Suprapubic skin (tissue), 4 donors: ENCODE measurements around the gene SHOC1. TPM values are rescaled to one million over a fixed set of nuclear protein-coding genes. Genes with fewer than 3 reads are reported as not detected.

ENCODE experiments used
- DNase-seq, 2 donors: peaks; one replicate each; pipeline ENCODE4 v3.0.0-alpha.2; 2019; ENCODE audit warnings: low spot score in 2 of 2
- H3K27ac ChIP-seq: fragments of 200-600 bp; sonication (generic); one replicate; pipeline ENCODE4 v1.5.1; 2019
- H3K27me3 ChIP-seq: fragments of 200-600 bp; sonication (generic); one replicate; pipeline ENCODE4 v1.5.1; 2019
- H3K36me3 ChIP-seq: fragments of 200-600 bp; sonication (generic); one replicate; pipeline ENCODE4 v1.5.1; 2019
- H3K4me1 ChIP-seq: fragments of 200-600 bp; sonication (generic); one replicate; pipeline ENCODE4 v1.5.1; 2019
- H3K4me3 ChIP-seq: fragments of 200-600 bp; sonication (generic); one replicate; pipeline ENCODE4 v1.5.1; 2019; ENCODE audit warnings: mild to moderate bottlenecking
- H3K9me3 ChIP-seq: fragments of 200-600 bp; sonication (generic); one replicate; pipeline ENCODE4 v1.5.1; 2019
- EP300 ChIP-seq: sonication (generic); formaldehyde crosslinking; IDR thresholded peaks from one replicate; pipeline ENCODE4 v1.6.1; 2017; ENCODE audit warnings: antibody characterized with exemption
- POLR2A ChIP-seq, 2 donors: fragments of 450-650 bp; IDR thresholded peaks; one replicate each; pipeline ENCODE4 v1.6.1; 2017; ENCODE audit warnings: antibody characterized with exemption in 2 of 2, mild to moderate bottlenecking in 2 of 2, moderate library complexity in 2 of 2
- POLR2AphosphoS5 ChIP-seq, 3 donors: sonication (generic); formaldehyde crosslinking; IDR thresholded peaks; one replicate each; pipeline ENCODE4 v1.6.1; 2017; ENCODE audit warnings: antibody characterized with exemption in 3 of 3
- WGBS: methylation state at CpG from one replicate; pipeline ENCODE4 v1.1.5; 2018; 5-methylcytosine and 5-hydroxymethylcytosine counted together
- total RNA-seq, 4 donors: library from RNA; depleted of rRNA; stranded (reverse); fragments of >200 nt; gene quantifications; one replicate each; pipeline ENCODE4 v1.1.0, GENCODE V29; 2016
- TF ChIP-seq, protein P1 (sequence below), 2 donors: fragments of 200-600 bp in 1 of 2; fragments of 450-650 bp in 1 of 2; sonication (generic) in 1 of 2; IDR thresholded peaks; one replicate each; pipeline ENCODE4 v1.5.1; 2016 to 2019; ENCODE audit warnings: antibody characterized with exemption in 2 of 2, mild to moderate bottlenecking in 1 of 2, moderate library complexity in 1 of 2

The SHOC1 gene
- total RNA-seq, 4 donors from 2014 or later: 0.56 to 1.2 (median 0.98) TPM

DNA sequence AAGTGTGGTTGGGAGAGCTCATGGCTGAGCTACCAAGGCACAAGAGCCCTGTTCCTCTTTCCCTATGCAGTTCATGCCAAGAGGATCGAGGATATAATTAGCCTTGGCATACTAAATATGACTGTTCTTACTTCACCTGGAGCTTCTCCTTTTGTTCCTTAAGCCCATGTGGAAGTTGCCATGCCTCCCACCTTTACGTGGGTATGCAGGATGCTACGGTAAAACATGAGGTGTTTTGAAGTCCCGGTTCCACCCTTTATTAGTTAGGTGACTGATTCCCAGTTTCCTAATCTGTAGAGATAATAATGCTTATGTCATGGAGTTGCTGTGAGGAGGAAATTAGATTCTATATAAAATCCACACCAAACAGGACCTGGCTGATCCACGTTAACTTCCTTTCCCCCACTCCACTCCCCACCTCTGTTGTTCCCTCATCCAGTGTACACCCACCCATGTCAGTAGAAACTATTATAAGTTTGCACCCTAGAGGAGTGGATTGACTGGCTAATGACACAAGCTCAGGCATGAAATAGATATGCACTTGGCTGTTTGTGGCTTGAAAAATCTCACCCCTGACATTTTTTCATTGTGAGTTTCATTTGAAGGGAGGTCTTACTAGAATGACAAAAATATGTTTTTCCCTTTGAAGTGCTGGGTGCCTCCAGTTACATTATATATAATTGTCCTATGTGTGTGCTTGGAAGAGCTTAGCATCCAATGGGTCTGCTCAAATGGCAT lies 36.8 kb upstream of the SHOC1 start:
- Histone ChIP-seq H3K27me3 (no peaks in the 10 kb centered on the region), H3K27ac (no peak overlapping the region), H3K4me1 (peaks cover 14% of the 10 kb centered on the region), H3K9me3 (no peaks in the 10 kb centered on the region), H3K36me3 (no peaks in the 10 kb centered on the region), H3K4me3 (no peak overlapping the region)
- no peak for DNase-seq
- no peak for TF ChIP-seq EP300
- TF ChIP-seq POLR2AphosphoS5 (IDR thresholded peaks at IDR 0.05): no peak
- no peak for TF ChIP-seq POLR2A (IDR thresholded peaks at IDR 0.05)
- TF ChIP-seq, protein P1, sequence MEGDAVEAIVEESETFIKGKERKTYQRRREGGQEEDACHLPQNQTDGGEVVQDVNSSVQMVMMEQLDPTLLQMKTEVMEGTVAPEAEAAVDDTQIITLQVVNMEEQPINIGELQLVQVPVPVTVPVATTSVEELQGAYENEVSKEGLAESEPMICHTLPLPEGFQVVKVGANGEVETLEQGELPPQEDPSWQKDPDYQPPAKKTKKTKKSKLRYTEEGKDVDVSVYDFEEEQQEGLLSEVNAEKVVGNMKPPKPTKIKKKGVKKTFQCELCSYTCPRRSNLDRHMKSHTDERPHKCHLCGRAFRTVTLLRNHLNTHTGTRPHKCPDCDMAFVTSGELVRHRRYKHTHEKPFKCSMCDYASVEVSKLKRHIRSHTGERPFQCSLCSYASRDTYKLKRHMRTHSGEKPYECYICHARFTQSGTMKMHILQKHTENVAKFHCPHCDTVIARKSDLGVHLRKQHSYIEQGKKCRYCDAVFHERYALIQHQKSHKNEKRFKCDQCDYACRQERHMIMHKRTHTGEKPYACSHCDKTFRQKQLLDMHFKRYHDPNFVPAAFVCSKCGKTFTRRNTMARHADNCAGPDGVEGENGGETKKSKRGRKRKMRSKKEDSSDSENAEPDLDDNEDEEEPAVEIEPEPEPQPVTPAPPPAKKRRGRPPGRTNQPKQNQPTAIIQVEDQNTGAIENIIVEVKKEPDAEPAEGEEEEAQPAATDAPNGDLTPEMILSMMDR (IDR thresholded peaks at IDR 0.05): no peak
- WGBS: 55% methylated on average over 5 of the region's 5 CpGs

DNA sequence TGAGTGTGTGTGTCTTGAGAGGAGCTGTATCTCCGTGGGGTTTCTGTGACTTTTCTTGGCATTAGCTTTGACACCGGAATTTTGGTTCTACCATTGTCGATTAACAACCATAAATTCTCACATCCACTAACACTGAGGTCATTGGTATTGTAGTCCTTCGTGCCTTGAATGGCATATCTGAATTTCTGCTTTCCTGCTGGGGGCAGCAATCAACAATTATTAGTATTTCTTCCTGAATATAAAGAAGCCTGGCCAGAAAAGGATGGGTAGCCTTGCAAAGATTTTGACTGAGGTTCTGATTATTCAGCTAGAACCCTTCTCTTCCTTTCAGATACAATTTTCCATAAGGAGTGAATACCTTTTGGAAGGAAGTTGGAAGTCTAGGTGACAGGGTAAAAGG lies 33.5 kb upstream of the SHOC1 start:
- Histone ChIP-seq H3K9me3 (no peaks in the 10 kb centered on the region), H3K36me3 (no peaks in the 10 kb centered on the region), H3K27me3 (no peaks in the 10 kb centered on the region), H3K4me1 (peaks cover 14% of the 10 kb centered on the region), H3K4me3 (no peak overlapping the region), H3K27ac (peak overlapping the region; percentile 34)
- WGBS: 46% methylated on average over 4 of the region's 4 CpGs
- TF ChIP-seq POLR2A (IDR thresholded peaks at IDR 0.05) (no peak), POLR2AphosphoS5 (IDR thresholded peaks at IDR 0.05) (no peak), EP300 (no peak)
- TF ChIP-seq, protein P1 (IDR thresholded peaks at IDR 0.05): no peak
- DNase-seq: no peak

DNA sequence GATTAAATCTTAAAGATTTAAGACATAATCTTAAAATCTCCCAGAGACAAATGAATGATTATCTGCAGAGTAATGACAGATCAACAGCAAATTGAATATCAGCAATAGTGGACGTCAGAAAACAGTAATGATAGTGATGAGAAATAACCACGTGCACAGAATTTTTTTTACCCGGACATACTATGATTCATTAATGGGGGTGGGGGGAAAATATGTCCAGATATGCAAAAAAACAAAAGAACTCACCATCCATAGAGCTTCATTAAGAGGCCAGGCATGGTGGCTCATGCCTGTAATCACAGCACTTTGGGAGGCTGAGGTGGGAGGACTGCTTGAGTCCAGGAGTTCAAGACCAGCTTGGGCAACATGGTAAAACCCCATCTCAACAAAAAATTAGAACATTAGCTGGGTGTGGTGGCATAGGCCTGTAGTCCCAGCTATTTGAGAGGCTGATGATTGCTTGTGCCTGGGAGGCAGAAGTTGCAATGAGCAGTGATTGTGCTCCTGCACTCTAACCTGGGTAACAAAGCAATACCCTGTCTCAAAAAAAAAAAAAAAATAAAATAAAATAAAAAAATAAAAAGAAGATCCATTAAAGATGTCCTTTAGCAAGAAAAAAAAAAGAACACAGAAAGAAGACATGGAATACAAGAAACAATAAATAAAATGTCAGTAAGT lies 30.9 kb upstream of the SHOC1 start:
- Histone ChIP-seq H3K36me3 (no peaks in the 10 kb centered on the region), H3K4me3 (no peak overlapping the region), H3K27me3 (no peaks in the 10 kb centered on the region), H3K4me1 (peaks cover 6% of the 10 kb centered on the region), H3K9me3 (no peaks in the 10 kb centered on the region), H3K27ac (no peak overlapping the region)
- 57% methylated on average over 3 of the region's 3 CpGs for WGBS
- TF ChIP-seq, protein P1 (IDR thresholded peaks at IDR 0.05): no peak
- TF ChIP-seq POLR2A (IDR thresholded peaks at IDR 0.05) (no peak), POLR2AphosphoS5 (IDR thresholded peaks at IDR 0.05) (no peak)
- no peak for DNase-seq

DNA sequence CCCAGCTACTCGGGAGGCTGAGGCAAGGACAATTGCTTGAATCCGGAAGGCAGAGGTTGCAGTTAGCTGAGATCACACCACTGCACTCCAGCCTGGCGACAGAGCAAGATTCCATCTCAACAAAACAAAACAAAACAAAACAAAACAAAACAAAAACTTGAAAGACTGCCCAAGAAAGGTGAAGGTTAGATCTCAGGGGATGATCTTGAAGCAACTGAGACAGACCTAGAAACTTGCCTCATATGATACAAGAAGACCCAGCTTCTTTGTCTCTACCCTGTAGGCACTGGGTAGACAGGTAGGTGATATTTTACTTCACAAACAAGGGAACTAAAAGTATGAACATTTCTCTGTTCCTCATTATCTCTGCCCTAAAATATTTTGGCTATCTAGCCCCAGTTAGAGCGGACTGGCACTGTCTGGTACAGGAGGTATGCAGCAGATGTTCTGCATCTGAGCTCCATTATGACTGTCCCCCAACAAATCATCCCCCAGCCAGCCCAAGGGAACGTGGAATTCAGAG lies 26.3 kb upstream of the SHOC1 start:
- Histone ChIP-seq H3K27me3 (no peaks in the 10 kb centered on the region), H3K9me3 (no peaks in the 10 kb centered on the region), H3K4me1 (no peaks in the 10 kb centered on the region), H3K36me3 (no peaks in the 10 kb centered on the region), H3K27ac (no peak overlapping the region), H3K4me3 (no peak overlapping the region)
- no peak for TF ChIP-seq POLR2A (IDR thresholded peaks at IDR 0.05)
- 87% methylated on average over 5 of the region's 5 CpGs for WGBS
- no peak for DNase-seq

DNA sequence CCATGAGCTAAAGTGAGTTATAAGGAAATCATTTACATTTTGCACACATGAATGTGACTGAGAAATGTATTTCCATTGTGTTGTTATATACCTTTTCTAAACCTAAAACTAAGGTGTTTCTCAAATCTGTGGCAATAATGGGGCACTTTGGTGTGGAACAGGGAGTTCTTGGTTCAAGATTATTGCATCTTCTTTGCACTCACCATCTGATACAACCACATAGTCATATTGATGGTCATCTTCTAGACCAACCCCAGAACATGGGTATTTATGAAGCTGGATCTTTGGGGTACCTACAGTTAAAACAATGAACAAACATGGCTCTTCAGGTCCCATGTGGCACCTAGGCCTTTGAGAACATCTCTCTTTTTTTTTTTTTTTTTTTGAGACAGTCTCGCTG lies 24.6 kb upstream of the SHOC1 start:
- no peaks in the 10 kb centered on the region for H3K27me3 ChIP-seq
- no peaks in the 10 kb centered on the region for H3K4me1 ChIP-seq
- H3K27ac ChIP-seq: no peak overlapping the region
- H3K36me3 ChIP-seq: no peaks in the 10 kb centered on the region
- no peak overlapping the region for H3K4me3 ChIP-seq
- WGBS: 100% methylated on average over 1 of the region's 1 CpG
- no peaks in the 10 kb centered on the region for H3K9me3 ChIP-seq
- TF ChIP-seq EP300: no peak
- TF ChIP-seq, protein P1 (IDR thresholded peaks at IDR 0.05): no peak
- DNase-seq: no peak
